Myocyte (in vitro differentiated cells): Measurements from ENCODE around the gene NUP35. TPM values are rescaled to one million over a fixed set of nuclear protein-coding genes. Genes with fewer than 3 reads are reported as not detected.
A peak's percentile ranks its signal among the peaks of the same experiment; 100 is the strongest.
"Not testable (repeated sequence)": the region's sequence is repeated elsewhere in the genome, so short reads cannot be mapped to it uniquely, and the experiment has no call there.

Experiments used
- DNase-seq: peaks from one replicate; pipeline ENCODE4 v3.0.0-alpha.2; 2012; ENCODE audit warnings: low read depth
- total RNA-seq: library from RNA; depleted of rRNA; stranded (reverse); fragments of >200 nt; gene quantifications from 2 replicates; pipeline ENCODE4 v1.2.3, GENCODE V29; 2014

Gene NUP35
- total RNA-seq, 1 donor from 2014 or later, result 7.1 TPM

- no peak for DNase-seq
Measured at GRCh38 chr2:183134016-183134415, 9.8 kb downstream of the NUP35 start.

GRCh38 chr2:183148955-183149354, 24.7 kb downstream of the NUP35 start:
- no peak for DNase-seq

GRCh38 chr2:183149489-183149888, 25.2 kb downstream of the NUP35 start:
- DNase-seq, result peak; percentile 50

- not testable (repeated sequence) for DNase-seq
Measured at GRCh38 chr2:183152280-183152679, 28.0 kb downstream of the NUP35 start.

GRCh38 chr2:183153967-183154366, 29.7 kb downstream of the NUP35 start:
- DNase-seq, result no peak

- not testable (repeated sequence) for DNase-seq
Measured at GRCh38 chr2:183154772-183155171, 30.5 kb downstream of the NUP35 start.

- DNase-seq, result no peak
Measured at GRCh38 chr2:183157131-183157530, 32.9 kb downstream of the NUP35 start.

GRCh38 chr2:183162362-183162761, 38.1 kb downstream of the NUP35 start:
- DNase-seq, result no peak

GRCh38 chr2:183163821-183164649, 39.8 kb downstream of the NUP35 start:
- DNase-seq, result no peak

- peak; percentile 74 for DNase-seq
Measured at GRCh38 chr2:183164650-183165015, 40.4 kb downstream of the NUP35 start.

- no peak for DNase-seq
Measured at GRCh38 chr2:183166210-183166609, 42.0 kb downstream of the NUP35 start.

GRCh38 chr2:183166976-183167375, 42.7 kb downstream of the NUP35 start:
- DNase-seq, result not testable (repeated sequence)

GRCh38 chr2:183172220-183172887, 48.1 kb downstream of the NUP35 start:
- DNase-seq, result no peak

GRCh38 chr2:183179156-183179555, 54.9 kb downstream of the NUP35 start:
- no peak for DNase-seq

GRCh38 chr2:183185534-183185933, 61.3 kb downstream of the NUP35 start:
- peak; percentile 39 for DNase-seq

- DNase-seq, result no peak
Measured at GRCh38 chr2:183186296-183186695, 62.1 kb downstream of the NUP35 start.

GRCh38 chr2:183186766-183187165, 62.5 kb downstream of the NUP35 start:
- DNase-seq, result no peak

GRCh38 chr2:183192343-183192742, 68.1 kb downstream of the NUP35 start:
- no peak for DNase-seq

GRCh38 chr2:183193904-183194303, 69.7 kb downstream of the NUP35 start:
- DNase-seq, result no peak

- no peak for DNase-seq
Measured at GRCh38 chr2:183195397-183195796, 71.2 kb downstream of the NUP35 start.

GRCh38 chr2:183195998-183196409, 71.8 kb downstream of the NUP35 start:
- DNase-seq, result no peak

- DNase-seq, result no peak
Measured at GRCh38 chr2:183204397-183204796, 80.2 kb downstream of the NUP35 start.

- peak; percentile 77 for DNase-seq
Measured at GRCh38 chr2:183207110-183207509, 82.9 kb downstream of the NUP35 start.
